Measurements from ENCODE around the gene RPTOR.

RPTOR gene

DNA sequence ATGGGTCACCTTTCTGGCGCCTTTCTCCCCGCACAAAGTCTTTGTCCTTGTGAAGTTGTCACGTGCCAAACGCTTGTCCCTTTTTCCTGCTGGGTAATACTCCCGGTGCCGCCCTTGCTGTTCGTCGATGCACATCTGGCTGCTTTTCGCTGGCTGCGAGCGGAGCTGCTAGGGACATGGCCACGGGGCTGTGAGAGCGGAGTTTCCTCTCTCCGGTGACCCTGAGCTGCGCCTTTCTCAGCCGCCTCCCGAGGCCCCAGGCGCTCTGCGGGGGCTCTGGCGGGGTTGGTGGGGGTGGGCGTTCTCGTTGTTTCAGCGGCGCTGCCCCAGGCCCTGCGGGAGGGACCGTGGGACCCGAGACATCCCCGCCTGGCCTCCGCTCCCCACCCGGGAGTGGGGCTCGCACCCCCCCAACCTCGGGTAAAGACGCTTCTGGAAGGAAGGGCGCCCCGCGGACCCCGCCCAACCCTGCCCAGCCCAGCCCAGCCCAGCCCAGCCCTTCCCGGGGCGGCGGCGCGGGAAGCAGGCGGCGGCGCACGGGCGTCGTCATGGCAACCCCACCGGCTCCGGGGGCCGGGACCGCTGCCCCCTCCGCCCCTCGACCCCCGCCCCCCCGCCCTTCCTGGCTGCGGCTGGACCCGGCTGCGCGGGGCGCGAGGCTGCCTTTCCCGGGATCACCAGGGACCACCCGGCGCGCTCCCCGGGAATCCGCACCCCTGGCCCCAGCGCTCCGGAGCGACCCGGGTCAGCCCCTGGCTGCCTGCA is 459.3 kb downstream of the RPTOR start:
- no peak for TF ChIP-seq EZH2phosphoT487 (IDR thresholded peaks at IDR 0.05; ENCODE audit: low read depth)
- H3K4me1 ChIP-seq (ENCODE audit: low read length): no peaks in the 10 kb centered on the region
- H3K4me2 ChIP-seq (ENCODE audit: low read length): no peak overlapping the region
- H4K20me1 ChIP-seq (ENCODE audit: insufficient read depth, low read length): no peaks in the 10 kb centered on the region
- no peaks in the 10 kb centered on the region for H3K79me2 ChIP-seq (ENCODE audit: low read length)
- no peaks in the 10 kb centered on the region for H3K27me3 ChIP-seq (ENCODE audit: low read depth, low read length)
- H3K9ac ChIP-seq (ENCODE audit: low read length): no peak overlapping the region
- no peak overlapping the region for H3K27ac ChIP-seq (ENCODE audit: low read length)
- no peaks in the 10 kb centered on the region for H3K36me3 ChIP-seq (replicated peaks; ENCODE audit: low read depth, low read length)
- H2AFZ ChIP-seq (ENCODE audit: low read depth, low read length): no peak overlapping the region
- no peak overlapping the region for H3K4me3 ChIP-seq (ENCODE audit: low read length)
- H3K9me3 ChIP-seq (ENCODE audit: insufficient read depth, low read length): no peaks in the 10 kb centered on the region

DNA sequence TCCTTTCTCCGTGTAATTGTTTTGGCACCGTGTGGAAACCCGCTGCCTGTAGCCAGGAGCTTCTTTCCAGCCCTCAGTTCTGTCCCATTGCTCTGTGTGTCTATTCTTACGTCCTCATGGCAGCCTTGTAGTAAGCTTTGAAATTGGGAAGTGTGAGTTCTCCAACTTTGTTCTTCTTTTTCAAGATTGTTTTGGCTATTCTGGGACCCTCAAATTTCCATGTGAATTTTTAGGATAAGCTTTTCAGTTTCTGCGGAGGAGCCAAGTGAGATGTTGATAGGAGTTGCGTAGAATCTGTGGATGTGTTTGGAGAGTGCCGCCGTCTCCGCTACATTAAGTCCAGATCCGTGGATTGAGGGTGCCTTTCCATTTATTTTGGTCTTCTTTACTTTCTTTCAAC is 462.3 kb downstream of the RPTOR start:
- Histone ChIP-seq H3K79me2 (ENCODE audit: low read length) (no peaks in the 10 kb centered on the region), H4K20me1 (ENCODE audit: insufficient read depth, low read length) (no peaks in the 10 kb centered on the region), H3K36me3 (replicated peaks; ENCODE audit: low read depth, low read length) (no peaks in the 10 kb centered on the region), H3K27ac (ENCODE audit: low read length) (no peak overlapping the region), H3K9ac (ENCODE audit: low read length) (no peak overlapping the region), H3K27me3 (ENCODE audit: low read depth, low read length) (no peaks in the 10 kb centered on the region; the same call in 1 of the 2 replicates), H3K4me2 (ENCODE audit: low read length) (no peak overlapping the region), H3K4me3 (ENCODE audit: low read length) (no peak overlapping the region), H3K4me1 (ENCODE audit: low read length) (no peaks in the 10 kb centered on the region), H2AFZ (ENCODE audit: low read depth, low read length) (no peak overlapping the region), H3K9me3 (ENCODE audit: insufficient read depth, low read length) (no peaks in the 10 kb centered on the region)
- TF ChIP-seq, protein P1, sequence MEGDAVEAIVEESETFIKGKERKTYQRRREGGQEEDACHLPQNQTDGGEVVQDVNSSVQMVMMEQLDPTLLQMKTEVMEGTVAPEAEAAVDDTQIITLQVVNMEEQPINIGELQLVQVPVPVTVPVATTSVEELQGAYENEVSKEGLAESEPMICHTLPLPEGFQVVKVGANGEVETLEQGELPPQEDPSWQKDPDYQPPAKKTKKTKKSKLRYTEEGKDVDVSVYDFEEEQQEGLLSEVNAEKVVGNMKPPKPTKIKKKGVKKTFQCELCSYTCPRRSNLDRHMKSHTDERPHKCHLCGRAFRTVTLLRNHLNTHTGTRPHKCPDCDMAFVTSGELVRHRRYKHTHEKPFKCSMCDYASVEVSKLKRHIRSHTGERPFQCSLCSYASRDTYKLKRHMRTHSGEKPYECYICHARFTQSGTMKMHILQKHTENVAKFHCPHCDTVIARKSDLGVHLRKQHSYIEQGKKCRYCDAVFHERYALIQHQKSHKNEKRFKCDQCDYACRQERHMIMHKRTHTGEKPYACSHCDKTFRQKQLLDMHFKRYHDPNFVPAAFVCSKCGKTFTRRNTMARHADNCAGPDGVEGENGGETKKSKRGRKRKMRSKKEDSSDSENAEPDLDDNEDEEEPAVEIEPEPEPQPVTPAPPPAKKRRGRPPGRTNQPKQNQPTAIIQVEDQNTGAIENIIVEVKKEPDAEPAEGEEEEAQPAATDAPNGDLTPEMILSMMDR (IDR thresholded peaks at IDR 0.05; ENCODE audit: low read depth, low read length): no peak
- TF ChIP-seq EZH2phosphoT487 (IDR thresholded peaks at IDR 0.05; ENCODE audit: low read depth): no peak

DNA sequence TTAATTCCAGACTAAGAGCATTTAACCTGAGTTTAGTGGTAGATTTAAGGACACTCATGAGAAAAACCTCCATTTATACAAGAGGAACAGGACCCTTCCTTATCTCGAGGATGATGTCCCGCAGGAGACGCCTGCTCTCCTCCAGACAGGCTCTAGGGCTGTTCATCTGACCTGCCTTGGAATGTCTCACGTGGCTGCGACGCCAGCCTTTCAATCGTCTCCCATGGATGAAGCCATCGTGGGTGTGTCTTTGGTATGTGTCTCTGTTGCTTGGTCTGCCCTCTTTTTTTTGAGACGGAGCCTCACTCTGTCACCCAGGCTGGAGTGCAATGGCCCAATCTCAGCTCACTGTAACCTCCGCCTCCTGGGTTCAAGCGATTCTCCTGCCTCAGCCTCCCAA is 463.5 kb downstream of the RPTOR start:
- TF ChIP-seq, protein P1 (IDR thresholded peaks at IDR 0.05; ENCODE audit: low read depth, low read length): no peak
- no peak for TF ChIP-seq EZH2phosphoT487 (IDR thresholded peaks at IDR 0.05; ENCODE audit: low read depth)
- H3K27me3 ChIP-seq (ENCODE audit: low read depth, low read length): no peaks in the 10 kb centered on the region; the same call in 1 of the 2 replicates

DNA sequence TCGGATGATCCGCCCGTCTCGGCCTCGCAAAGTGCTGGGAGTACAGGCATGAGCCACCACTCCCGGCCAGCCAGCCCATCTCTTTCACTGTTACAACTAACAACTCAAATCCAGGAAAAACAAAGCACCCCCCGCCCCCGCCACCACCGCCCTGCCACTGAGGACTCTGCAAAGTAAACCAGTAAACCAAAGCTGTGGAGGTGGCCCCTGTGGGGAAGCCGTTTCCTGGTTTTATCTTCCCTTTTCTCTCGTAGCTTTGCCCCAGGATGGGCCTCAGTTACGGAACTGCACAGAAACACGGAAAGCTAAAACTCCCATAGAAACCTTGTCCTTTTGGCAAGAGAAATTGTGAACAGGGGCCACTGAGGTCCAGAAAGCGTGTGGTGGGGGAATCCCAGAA is 464.5 kb downstream of the RPTOR start:
- no peak overlapping the region for H3K4me2 ChIP-seq (ENCODE audit: low read length)

More for the DNA sequence above, 463.5 kb downstream of the RPTOR start:
- Histone ChIP-seq H2AFZ (ENCODE audit: low read depth, low read length) (no peak overlapping the region), H3K27ac (ENCODE audit: low read length) (no peak overlapping the region), H3K9me3 (ENCODE audit: insufficient read depth, low read length) (no peaks in the 10 kb centered on the region), H3K79me2 (ENCODE audit: low read length) (no peaks in the 10 kb centered on the region), H3K9ac (ENCODE audit: low read length) (no peak overlapping the region), H3K4me1 (ENCODE audit: low read length) (no peaks in the 10 kb centered on the region), H3K36me3 (replicated peaks; ENCODE audit: low read depth, low read length) (no peaks in the 10 kb centered on the region), H3K4me3 (ENCODE audit: low read length) (no peak overlapping the region), H3K4me2 (ENCODE audit: low read length) (no peak overlapping the region), H4K20me1 (ENCODE audit: insufficient read depth, low read length) (no peaks in the 10 kb centered on the region)

More for the DNA sequence above, 464.5 kb downstream of the RPTOR start:
- Histone ChIP-seq H3K79me2 (ENCODE audit: low read length) (no peaks in the 10 kb centered on the region), H3K9me3 (ENCODE audit: insufficient read depth, low read length) (no peaks in the 10 kb centered on the region), H3K9ac (ENCODE audit: low read length) (no peak overlapping the region), H2AFZ (ENCODE audit: low read depth, low read length) (no peak overlapping the region), H3K27me3 (ENCODE audit: low read depth, low read length) (no peaks in the 10 kb centered on the region; the same call in 1 of the 2 replicates), H3K4me3 (ENCODE audit: low read length) (no peak overlapping the region), H3K27ac (ENCODE audit: low read length) (no peak overlapping the region), H3K36me3 (replicated peaks; ENCODE audit: low read depth, low read length) (no peaks in the 10 kb centered on the region), H4K20me1 (ENCODE audit: insufficient read depth, low read length) (no peaks in the 10 kb centered on the region), H3K4me1 (ENCODE audit: low read length) (no peaks in the 10 kb centered on the region)
- TF ChIP-seq EZH2phosphoT487 (IDR thresholded peaks at IDR 0.05; ENCODE audit: low read depth): no peak
- TF ChIP-seq, protein P1 (IDR thresholded peaks at IDR 0.05; ENCODE audit: low read depth, low read length): no peak
